K562 (cell line): Measurements from ENCODE around the gene SLC39A3. TPM values are rescaled to one million over a fixed set of nuclear protein-coding genes. Genes with fewer than 3 reads are reported as not detected.

ENCODE experiments used
- ARID1B ChIP-seq: fragments of 450-650 bp; IDR thresholded peaks from 2 replicates; pipeline ENCODE4 v1.6.1; 2016; ENCODE audit warnings: antibody characterized with exemption, mild to moderate bottlenecking, inconsistent platforms
- ATF1 ChIP-seq, 2 experiments: fragments of 450-650 bp in 1 of 2; IDR thresholded peaks; 2 replicates each; pipeline ENCODE4 v1.6.1; 2016; ENCODE audit warnings: missing compliant biosample characterization in 1 of 2, missing genetic modification characterization in 1 of 2
- ATF3 ChIP-seq, 2 experiments: fragments of 450-650 bp in 1 of 2; sonication (generic) in 1 of 2; formaldehyde crosslinking in 1 of 2; IDR thresholded peaks in 1 of 2; conservative IDR thresholded peaks in 1 of 2; 2 replicates each; pipeline versions ENCODE4 v1.6.1 to v1.8.1; 2016 to 2023; ENCODE audit warnings: mild to moderate bottlenecking in 2 of 2, moderate library complexity in 2 of 2, inconsistent platforms in 1 of 2, missing genetic modification reagents in 1 of 2
- CUX1 ChIP-seq: fragments of 200-800 bp; sonication (Bioruptor generic); IDR thresholded peaks from 2 replicates; pipeline ENCODE4 v1.6.1; 2016; ENCODE audit warnings: missing genetic modification characterization, missing compliant biosample characterization
- EGR1 ChIP-seq: fragments of 450-650 bp; conservative IDR thresholded peaks from 2 replicates; pipeline ENCODE4 v1.6.1; 2017; ENCODE audit warnings: mild to moderate bottlenecking
- FOS ChIP-seq: IDR thresholded peaks from 3 replicates; pipeline ENCODE4 v1.6.1; 2011; ENCODE audit not compliant: insufficient read length; ENCODE audit errors: extremely low read depth
- FOSL1 ChIP-seq: fragments of 200-800 bp; sonication (Bioruptor generic); conservative IDR thresholded peaks from 2 replicates; pipeline ENCODE4 v1.6.1; 2016; ENCODE audit warnings: missing genetic modification characterization, missing compliant biosample characterization
- JUN ChIP-seq, 2 experiments: sonication (generic) in 1 of 2; formaldehyde crosslinking in 1 of 2; IDR thresholded peaks; 2 replicates each; pipeline versions ENCODE4 v1.6.1 to v1.8.0; 2012 to 2022; ENCODE audit warnings: borderline replicate concordance in 2 of 2, mild to moderate bottlenecking in 2 of 2, improper control_type of control experiment in 1 of 2, low read depth in 1 of 2, low read length in 1 of 2, missing genetic modification reagents in 1 of 2
- JUND ChIP-seq, 2 experiments: IDR thresholded peaks; 2 replicates in 1 of 2; 3 replicates in 1 of 2; pipeline ENCODE4 v1.6.1; 2011; ENCODE audit warnings: borderline replicate concordance in 2 of 2, low read depth in 2 of 2, low read length in 2 of 2, improper control_type of control experiment in 1 of 2, missing biosample characterization in 1 of 2, missing genetic modification characterization in 1 of 2, missing genetic modification reagents in 1 of 2
- KAT2B ChIP-seq: IDR thresholded peaks from one replicate; pipeline ENCODE4 v1.6.1; 2012; ENCODE audit warnings: low read depth, mild to moderate bottlenecking, control low read depth, inconsistent platforms, low read length, moderate library complexity
- MEIS2 ChIP-seq: fragments of 450-650 bp; IDR thresholded peaks from 2 replicates; pipeline ENCODE4 v1.6.1; 2014; ENCODE audit warnings: mild to moderate bottlenecking; ENCODE audit not compliant: partially characterized antibody
- MIER1 ChIP-seq: fragments of 450-650 bp; IDR thresholded peaks from 2 replicates; pipeline ENCODE4 v1.6.1; 2016; ENCODE audit warnings: antibody characterized with exemption, mild to moderate bottlenecking, low read depth
- MTA1 ChIP-seq: fragments of 450-650 bp; IDR thresholded peaks from 2 replicates; pipeline ENCODE4 v1.6.1; 2017; ENCODE audit warnings: borderline replicate concordance
- MTA3 ChIP-seq: fragments of 450-650 bp; formaldehyde crosslinking; IDR thresholded peaks from 2 replicates; pipeline ENCODE4 v1.6.1; 2017; ENCODE audit warnings: mild to moderate bottlenecking, borderline replicate concordance
- PKNOX1 ChIP-seq: fragments of 450-650 bp; IDR thresholded peaks from 2 replicates; pipeline ENCODE4 v1.6.1; 2016
- RFX5 ChIP-seq: IDR thresholded peaks from 2 replicates; pipeline ENCODE4 v1.6.1; 2011; ENCODE audit warnings: low read depth, mild to moderate bottlenecking, improper control_type of control experiment, low read length
- ZBTB12 ChIP-seq: fragments of 250-450 bp; sonication (Bioruptor Pico); IDR thresholded peaks from 2 replicates; pipeline ENCODE4 v1.4.0; 2020
- ZEB2 ChIP-seq: fragments of 450-650 bp; IDR thresholded peaks from 2 replicates; pipeline ENCODE4 v1.6.1; 2016
- polyA plus RNA-seq, 8 experiments: library from polyadenylated mRNA; depleted of rRNA in 4 of 8; stranded (reverse) in 5 of 8; unstranded in 3 of 8; fragments of >200 nt; fragmentation: Nextera tagmentation in 2 of 8; fragmentation: Illumina TruSeq in 1 of 8; extraction: Ambion mirVana in 2 of 8; extraction: Trizol in 1 of 8; gene quantifications; 2 replicates each; pipeline versions ENCODE4 v1.2.1 to v1.2.3, GENCODE V29; 2011 to 2014; ENCODE audit warnings: inconsistent platforms in 1 of 8, missing spikeins in 1 of 8
- total RNA-seq, 7 experiments: library from RNA; depleted of rRNA in 6 of 7; stranded (reverse); fragments of >200 nt in 6 of 7; fragmentation: Illumina TruSeq in 2 of 7; extraction: Trizol in 2 of 7; gene quantifications; 2 replicates each; pipeline versions ENCODE4 v1.2.1 to v1.2.3, GENCODE V29; 2011 to 2021; ENCODE audit warnings: low replicate concordance in 1 of 7

The SLC39A3 gene
- total and polyA plus RNA-seq, 9 of the 15 experiments (the other 6 are each of a cell fraction or from before 2014, with no cell fraction given): 2.3 to 215 (median 127) TPM

- TF ChIP-seq CUX1 (CRISPR knock-in tag) (no peak), MEIS2 (peak; percentile 4), JUND (IDR thresholded peaks at IDR 0.05; ENCODE audit: borderline replicate concordance, low read depth, low read length) (peak; percentile 78), JUND (tag; IDR thresholded peaks at IDR 0.05; ENCODE audit: borderline replicate concordance, low read depth, low read length) (peak; percentile 68; the same call in 1 of the 3 replicates), MIER1 (no peak), MTA3 (0 out of 2 replicates have a peak, but pooled peaks have one; percentile 30), MTA1 (0 out of 2 replicates have a peak, but pooled peaks have one; percentile 11), KAT2B (no peak), ZEB2 (peak; percentile 49; the same call in 1 of the 2 replicates), ARID1B (peak; percentile 55), ZBTB12 (CRISPR knock-in tag) (peak; percentile 47; the same call in 1 of the 2 replicates), EGR1 (peak; percentile 41; the same call in 1 of the 2 replicates), JUN (IDR thresholded peaks at IDR 0.05; ENCODE audit: borderline replicate concordance, low read depth, low read length) (peak; percentile 82), JUN (CRISPR knock-in tag; IDR thresholded peaks at IDR 0.05; ENCODE audit: borderline replicate concordance) (no peak), RFX5 (no peak), FOSL1 (tag) (peak; percentile 92), PKNOX1 (peak; percentile 28; the same call in 1 of the 2 replicates), FOS (peak; percentile 2), ATF1 (CRISPR knock-in tag; IDR thresholded peaks at IDR 0.05) (no peak), ATF1 (tag; IDR thresholded peaks at IDR 0.05) (peak; percentile 78), ATF3 (IDR thresholded peaks at IDR 0.05) (peak; percentile 84), ATF3 (CRISPR knock-in tag; conservative IDR thresholded peaks at IDR 0.05) (no peak; the same call in 1 of the 2 replicates)
Measured at GRCh38 chr19:2711172-2711874, 28.5 kb downstream of the SLC39A3 start (continued).
